GM10266 (cell line): ENCODE measurements around the gene GNG4.

Source experiments
- DNase-seq: peaks from one replicate; pipeline ENCODE4 v3.0.0; 2012; ENCODE audit errors: extremely low spot score
- TF ChIP-seq, protein P1 (sequence below): IDR thresholded peaks from 2 replicates; pipeline ENCODE4 v1.5.1; 2012; ENCODE audit warnings: mild to moderate bottlenecking, low read depth; ENCODE audit not compliant: control insufficient read depth, insufficient read depth; ENCODE audit errors: missing control alignments

Gene GNG4

GRCh38 chr1:235500971-235501540 lies 148.5 kb downstream of the GNG4 start:
- DNase-seq, result no peak
- TF ChIP-seq, protein P1, sequence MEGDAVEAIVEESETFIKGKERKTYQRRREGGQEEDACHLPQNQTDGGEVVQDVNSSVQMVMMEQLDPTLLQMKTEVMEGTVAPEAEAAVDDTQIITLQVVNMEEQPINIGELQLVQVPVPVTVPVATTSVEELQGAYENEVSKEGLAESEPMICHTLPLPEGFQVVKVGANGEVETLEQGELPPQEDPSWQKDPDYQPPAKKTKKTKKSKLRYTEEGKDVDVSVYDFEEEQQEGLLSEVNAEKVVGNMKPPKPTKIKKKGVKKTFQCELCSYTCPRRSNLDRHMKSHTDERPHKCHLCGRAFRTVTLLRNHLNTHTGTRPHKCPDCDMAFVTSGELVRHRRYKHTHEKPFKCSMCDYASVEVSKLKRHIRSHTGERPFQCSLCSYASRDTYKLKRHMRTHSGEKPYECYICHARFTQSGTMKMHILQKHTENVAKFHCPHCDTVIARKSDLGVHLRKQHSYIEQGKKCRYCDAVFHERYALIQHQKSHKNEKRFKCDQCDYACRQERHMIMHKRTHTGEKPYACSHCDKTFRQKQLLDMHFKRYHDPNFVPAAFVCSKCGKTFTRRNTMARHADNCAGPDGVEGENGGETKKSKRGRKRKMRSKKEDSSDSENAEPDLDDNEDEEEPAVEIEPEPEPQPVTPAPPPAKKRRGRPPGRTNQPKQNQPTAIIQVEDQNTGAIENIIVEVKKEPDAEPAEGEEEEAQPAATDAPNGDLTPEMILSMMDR, result no peak
